Subcutaneous adipose tissue (tissue), 4 donors: ENCODE measurements around the gene JAK2. TPM values are rescaled to one million over a fixed set of nuclear protein-coding genes. Genes with fewer than 3 reads are reported as not detected.

Experiments
- CTCF ChIP-seq: fragments of 450-650 bp; IDR thresholded peaks from one replicate; pipeline ENCODE4 v1.5.1; 2016; ENCODE audit warnings: low read depth, mild to moderate bottlenecking, control low read depth, antibody characterized with exemption, moderate library complexity
- total RNA-seq, 4 donors: library from RNA; depleted of rRNA; stranded (reverse); fragments of >200 nt; gene quantifications; one replicate each; pipeline ENCODE4 v1.1.0, GENCODE V29; 2016

JAK2 gene
- total RNA-seq, 4 donors from 2014 or later: 60.7 to 71.7 (median 63.8) TPM

- TF ChIP-seq CTCF: no peak
These were observed 114.4 kb downstream of the JAK2 start for GRCh38 chr9:5099466-5099865.

GRCh38 chr9:5110867-5111681 lies 126.0 kb downstream of the JAK2 start:
- no peak for TF ChIP-seq CTCF

GRCh38 chr9:5111696-5112095 lies 126.6 kb downstream of the JAK2 start:
- TF ChIP-seq CTCF: no peak

- TF ChIP-seq CTCF: no peak
These were observed 127.1 kb downstream of the JAK2 start for GRCh38 chr9:5112109-5112592.

- TF ChIP-seq CTCF: no peak
These were observed 127.6 kb downstream of the JAK2 start for GRCh38 chr9:5112646-5113045.

- no peak for TF ChIP-seq CTCF
These were observed 128.5 kb downstream of the JAK2 start for GRCh38 chr9:5113523-5113922.

- no peak for TF ChIP-seq CTCF
These were observed 129.1 kb downstream of the JAK2 start for GRCh38 chr9:5113994-5114748.
